ENCODE data around the gene REST. TPM values are rescaled to one million over a fixed set of nuclear protein-coding genes. Genes with fewer than 3 reads are reported as not detected.
"Not testable (repeated sequence)": the region's sequence is repeated elsewhere in the genome, so short reads cannot be mapped to it uniquely, and the experiment has no call there.

Gene REST
- total RNA-seq, 2 donors from 2014 or later: 26.2 to 27.9 TPM

DNA sequence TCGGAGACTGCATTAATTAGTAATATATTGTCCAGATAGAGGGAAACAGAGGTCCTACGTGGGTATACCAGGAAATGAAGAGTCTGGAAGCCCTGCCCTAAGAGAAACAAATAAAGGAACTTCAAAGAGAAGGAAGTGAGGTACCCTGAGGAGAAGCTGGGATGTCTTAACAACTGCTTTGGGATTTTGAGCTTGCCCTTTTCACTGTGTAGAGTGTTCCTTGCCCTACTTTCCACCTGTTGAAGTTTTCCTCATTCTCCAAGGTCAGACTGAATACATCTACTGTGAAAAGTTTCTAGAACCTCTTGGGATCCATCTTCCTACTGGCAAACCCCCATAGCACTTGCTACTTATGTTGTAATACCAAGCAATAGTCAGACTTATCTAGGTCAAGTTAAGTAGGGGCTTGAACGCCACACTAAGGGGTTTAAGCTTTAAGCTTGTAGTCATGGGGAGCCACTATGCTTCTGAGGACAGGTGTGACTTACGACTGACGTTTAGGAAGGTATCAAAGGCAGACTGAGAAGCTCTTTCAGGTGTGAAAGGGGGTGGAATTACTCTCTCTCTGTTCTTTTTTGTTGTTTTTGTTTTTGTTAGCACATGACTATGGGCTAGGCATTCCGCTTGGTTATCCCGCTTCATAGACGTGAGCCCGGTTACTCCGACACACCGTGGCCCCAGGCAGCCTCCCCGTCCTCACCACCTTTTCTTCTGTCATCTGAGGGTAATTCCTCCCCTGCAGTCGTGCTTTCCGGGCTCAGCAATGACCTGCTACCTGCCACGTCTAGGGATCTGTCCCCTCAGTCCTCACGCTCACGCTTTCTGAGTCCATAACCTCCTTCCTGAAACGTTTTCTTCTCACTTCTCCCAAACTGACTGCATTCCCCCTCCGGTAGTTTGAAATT, 959 bp upstream of the REST start:
- no peak for ATAC-seq
- intact Hi-C loops (cut with DNase I): loop anchor here in 1 of 2 donors (10.0 kb wide), 1 partner anchor 208 kb away; the partner anchor contains the start of gene IGFBP7
- DNase-seq: no peak

DNA sequence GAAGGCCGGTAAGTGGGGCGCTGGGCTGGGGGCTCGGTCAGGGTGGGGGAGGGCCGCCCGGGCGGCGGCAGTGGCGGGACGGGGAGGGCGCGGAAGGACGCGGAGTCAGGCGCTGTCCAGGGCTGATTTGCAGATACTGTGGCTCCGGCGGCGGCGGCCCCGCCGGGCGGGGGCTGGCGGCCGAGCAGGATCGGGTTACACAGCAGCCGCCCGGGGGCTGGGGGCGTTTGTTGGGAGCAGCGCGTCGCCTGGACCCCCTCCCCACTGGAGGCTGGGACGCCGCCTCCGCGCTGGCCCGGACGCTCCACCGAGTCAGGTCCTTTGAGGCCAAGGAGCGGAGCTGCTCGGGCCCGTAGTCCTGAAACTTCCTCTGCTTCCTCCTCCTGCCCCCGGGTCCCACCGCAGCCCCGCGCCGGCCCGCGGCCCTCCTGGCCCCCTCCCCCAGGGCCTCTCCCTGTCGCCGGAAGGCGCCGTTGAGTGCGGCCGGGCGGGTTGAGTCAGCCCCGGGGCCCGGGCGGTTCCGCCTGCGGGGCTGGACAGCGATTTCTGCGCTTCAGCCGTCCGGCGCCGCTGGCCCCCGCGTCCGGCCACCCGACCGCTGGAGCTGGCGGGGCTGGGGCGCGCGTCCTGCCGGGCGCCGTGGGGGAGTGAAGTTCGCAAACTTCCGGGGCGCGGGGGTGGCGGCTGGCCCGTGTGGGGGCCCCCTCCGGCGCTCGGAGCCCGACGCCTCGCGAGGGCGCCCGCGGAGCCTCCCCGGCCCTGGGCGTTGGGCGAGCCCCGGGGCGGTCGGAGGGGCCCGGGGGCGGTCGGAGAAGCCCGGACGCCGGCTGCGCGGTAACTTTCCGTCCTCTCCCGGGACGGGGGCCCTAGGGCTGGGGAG, 746 bp downstream of the REST start:
- ATAC-seq (peak; percentile 81), DNase-seq (peak; percentile 72)
- intact Hi-C loops (cut with DNase I): loop anchor here in 1 of 2 donors (10.0 kb wide), 1 partner anchor 206 kb away; the partner anchor contains the start of gene IGFBP7

DNA sequence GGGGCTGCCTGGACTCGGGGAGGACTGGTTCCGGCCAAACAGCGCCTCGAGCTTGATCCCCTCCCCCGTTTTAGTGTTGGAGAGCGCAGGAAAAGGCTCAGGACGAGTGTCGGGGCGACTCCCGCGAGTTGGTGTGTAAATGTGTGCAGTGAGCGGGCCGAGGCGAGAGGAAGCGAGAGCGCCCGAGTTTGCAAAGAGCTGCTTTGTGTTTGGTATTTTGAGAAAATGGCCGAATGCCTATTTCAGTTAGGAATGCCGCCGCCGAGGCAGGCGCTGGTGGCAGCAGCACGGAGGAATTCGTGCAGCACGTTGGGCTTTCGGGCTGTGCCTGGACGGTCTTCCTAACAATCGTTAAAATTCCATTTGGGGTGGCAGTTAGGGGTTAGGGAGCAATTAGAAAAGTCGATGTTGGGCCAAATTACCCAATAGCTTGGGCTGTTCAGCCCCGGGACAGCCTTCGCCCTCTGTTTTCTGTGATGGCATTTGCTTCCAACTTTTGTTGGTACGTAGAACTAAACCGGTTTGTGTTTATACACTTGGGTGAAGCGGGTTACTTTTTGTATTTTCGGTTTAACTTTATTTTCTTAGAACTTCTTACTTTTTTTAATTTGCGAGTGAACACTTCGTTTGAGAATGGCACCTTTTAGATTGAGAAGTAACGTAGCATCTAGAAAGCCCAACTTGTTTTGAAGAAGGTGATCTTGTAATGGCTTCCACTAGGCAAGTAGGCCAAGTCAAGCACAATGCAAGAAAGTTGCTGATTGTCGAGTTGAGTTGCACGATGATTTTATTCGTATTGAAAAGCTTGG, 1.6 kb downstream of the REST start:
- peak; percentile 17 to 27 for ATAC-seq
- intact Hi-C loops (cut with DNase I): loop anchor here in 1 of 2 donors (10.0 kb wide), 1 partner anchor 206 kb away; the partner anchor contains the start of gene IGFBP7
- peak; percentile 65 for DNase-seq

DNA sequence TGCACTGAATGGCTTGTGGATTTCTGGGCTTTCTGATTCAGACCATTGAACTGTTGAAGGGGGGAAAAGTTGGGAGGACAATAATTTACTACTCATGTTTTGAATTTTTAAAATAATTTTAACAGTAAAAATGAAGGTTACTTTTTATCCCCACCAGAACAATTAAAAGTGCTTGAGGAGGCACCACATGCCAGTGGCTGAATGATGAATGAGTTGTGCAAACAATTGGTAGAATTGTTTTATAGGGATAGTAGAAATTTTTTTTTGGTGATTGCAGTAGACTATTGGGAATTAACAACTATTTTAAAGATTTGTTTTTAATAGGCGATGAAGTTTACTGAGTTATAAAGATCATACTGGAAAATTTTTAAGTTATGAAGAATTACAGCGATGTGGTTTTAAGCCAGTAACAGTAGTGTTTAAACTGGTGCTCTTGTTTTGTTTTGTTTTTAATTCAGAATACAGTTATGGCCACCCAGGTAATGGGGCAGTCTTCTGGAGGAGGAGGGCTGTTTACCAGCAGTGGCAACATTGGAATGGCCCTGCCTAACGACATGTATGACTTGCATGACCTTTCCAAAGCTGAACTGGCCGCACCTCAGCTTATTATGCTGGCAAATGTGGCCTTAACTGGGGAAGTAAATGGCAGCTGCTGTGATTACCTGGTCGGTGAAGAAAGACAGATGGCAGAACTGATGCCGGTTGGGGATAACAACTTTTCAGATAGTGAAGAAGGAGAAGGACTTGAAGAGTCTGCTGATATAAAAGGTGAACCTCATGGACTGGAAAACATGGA, 2.7 kb downstream of the REST start:
- no peak for ATAC-seq
- intact Hi-C loops (cut with DNase I): no loop called here

DNA sequence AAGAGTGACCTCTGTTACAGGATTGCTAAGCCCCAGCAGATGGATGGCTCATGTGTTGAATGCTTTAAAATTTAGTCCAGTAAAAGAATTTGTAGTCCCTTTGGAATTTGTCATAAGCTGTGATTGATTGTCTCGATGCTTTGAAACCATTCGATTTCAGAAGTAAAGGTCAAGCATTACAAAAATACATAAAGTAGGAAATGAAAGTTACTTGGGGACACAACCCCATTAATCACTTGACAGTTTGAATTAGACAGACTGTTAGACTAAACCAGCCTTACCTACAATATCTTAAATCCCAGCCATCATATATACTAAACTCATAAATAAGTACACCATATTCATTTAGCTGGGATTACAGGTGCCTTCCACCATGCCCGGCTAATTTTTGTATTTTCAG, 6.6 kb downstream of the REST start:
- intact Hi-C loops (cut with DNase I): no loop called here
- ATAC-seq: no peak
- no peak for DNase-seq

More for the DNA sequence above, 2.7 kb downstream of the REST start:
- DNase-seq: no peak

DNA sequence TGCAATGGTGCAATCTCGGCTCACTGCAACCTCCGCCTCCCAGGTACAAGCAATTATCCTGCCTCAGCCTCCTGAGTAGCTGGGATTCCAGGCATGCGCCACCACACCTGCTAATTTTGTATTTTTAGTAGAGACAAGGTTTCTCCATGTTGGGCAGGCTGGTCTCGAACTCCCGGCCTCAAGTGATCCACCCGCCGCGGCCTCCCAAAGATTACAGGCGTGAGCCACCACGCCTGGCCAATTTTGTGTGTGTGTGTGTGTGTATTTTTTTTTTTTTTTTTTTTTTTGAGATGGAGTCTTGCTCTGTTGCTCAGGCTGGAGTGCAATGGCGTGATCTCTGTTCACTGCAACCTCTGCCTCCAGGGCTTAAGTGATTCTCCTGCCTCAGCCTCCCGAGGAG, 7.3 kb downstream of the REST start:
- DNase-seq; ATAC-seq; intact Hi-C loops (cut with DNase I): not testable (repeated sequence)

DNA sequence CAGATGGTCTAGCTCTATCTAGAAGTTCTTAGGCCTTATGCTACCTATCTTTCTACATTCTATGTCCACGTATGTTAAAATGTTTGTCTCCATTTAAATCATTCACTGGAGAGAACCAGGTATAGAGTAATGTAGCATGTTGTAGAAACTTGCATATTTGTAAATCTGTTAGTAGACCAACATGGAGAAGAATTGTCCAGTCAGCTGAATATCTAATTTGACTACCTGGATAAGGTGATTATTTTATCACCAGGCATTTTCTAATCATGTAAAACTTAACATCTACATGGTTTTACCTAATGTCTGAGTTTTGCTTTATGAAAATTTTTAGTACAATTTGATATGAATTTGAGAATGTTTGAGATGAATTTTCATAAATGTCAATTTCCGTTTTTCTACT, 19.5 kb downstream of the REST start:
- DNase-seq (no peak), ATAC-seq (no peak)
- intact Hi-C loops (cut with DNase I): no loop called here

DNA sequence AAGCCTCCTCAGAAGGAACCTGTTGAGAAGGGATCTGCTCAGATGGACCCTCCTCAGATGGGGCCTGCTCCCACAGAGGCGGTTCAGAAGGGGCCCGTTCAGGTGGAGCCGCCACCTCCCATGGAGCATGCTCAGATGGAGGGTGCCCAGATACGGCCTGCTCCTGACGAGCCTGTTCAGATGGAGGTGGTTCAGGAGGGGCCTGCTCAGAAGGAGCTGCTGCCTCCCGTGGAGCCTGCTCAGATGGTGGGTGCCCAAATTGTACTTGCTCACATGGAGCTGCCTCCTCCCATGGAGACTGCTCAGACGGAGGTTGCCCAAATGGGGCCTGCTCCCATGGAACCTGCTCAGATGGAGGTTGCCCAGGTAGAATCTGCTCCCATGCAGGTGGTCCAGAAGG, 22.9 kb downstream of the REST start:
- intact Hi-C loops (cut with DNase I): no loop called here

DNA sequence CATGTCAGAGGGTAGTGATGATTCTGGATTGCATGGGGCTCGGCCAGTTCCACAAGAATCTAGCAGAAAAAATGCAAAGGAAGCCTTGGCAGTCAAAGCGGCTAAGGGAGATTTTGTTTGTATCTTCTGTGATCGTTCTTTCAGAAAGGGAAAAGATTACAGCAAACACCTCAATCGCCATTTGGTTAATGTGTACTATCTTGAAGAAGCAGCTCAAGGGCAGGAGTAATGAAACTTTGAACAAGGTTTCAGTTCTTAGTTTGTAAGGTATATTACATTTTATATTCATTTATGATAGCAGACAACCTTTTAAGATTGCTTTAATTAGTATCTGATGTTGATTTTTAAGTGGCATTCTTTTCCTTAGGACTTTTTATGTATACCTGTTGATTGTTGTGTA, 24.2 kb downstream of the REST start:
- DNase-seq (no peak), ATAC-seq (no peak)
- intact Hi-C loops (cut with DNase I): no loop called here

More for the DNA sequence above, 22.9 kb downstream of the REST start:
- DNase-seq (no peak), ATAC-seq (no peak)

DNA sequence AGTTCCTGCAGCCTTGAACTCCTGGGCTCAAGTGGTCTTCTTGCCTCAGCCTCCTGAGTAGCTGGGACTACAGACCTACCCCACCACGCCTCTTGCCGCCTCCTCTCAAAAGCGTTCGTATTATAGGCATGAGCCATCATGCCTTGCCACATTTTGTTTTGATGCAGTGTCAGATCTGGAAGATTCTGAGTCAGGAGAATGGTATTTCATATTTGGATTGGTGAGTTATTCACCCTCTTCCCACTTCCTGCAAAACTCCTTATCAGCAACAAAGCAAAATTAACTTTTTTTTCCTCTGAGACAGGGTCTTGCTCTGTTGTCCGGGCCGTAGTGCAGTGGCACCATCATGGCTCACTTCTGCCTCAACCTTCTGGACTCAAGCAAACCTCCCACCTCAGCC, 29.6 kb downstream of the REST start:
- peak in 1 of 2 donors; percentile 23 for ATAC-seq
- intact Hi-C loops (cut with DNase I): no loop called here
- DNase-seq: no peak

DNA sequence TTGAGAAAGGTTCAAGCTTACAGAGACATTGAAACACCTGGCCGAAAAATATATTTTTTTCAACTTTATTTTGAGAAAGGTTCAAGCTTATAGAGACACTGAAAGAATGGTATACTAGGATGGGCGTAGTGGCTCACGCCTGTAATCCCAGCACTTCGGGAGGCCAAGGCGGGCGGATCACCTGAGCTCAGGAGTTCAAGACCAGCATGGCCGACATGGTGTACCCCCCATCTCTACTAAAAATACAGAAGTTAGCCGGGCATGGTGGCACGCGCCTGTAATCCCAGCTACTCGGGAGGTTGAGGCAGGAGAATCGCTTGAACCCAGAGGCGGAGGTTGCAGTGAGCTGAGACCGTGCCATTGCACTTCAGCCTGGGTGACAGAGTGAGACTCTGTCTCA, 32.1 kb downstream of the REST start:
- intact Hi-C loops (cut with DNase I); DNase-seq; ATAC-seq: not testable (repeated sequence)

DNA sequence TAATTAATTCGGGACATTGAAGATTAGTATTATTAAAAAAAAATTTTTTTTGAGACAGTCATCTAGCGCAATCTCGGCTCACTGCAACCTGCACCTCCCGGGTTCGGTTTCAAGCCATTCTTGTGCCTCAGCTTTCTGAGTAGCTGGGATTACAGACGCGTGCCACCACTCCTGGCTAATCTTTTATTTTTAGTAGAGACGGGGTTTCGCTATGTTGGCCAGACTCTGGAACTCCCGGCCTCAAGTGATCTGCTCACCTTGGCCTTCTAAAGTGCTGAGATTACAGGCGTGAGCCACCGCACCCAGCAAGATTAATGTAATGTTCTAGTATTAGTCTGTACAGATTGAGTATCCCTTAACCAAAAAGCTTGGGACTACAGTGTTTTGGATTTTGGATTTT, 32.7 kb downstream of the REST start:
- peak in 1 of 2 donors; percentile 29 for ATAC-seq
- DNase-seq: no peak
- intact Hi-C loops (cut with DNase I): no loop called here

DNA sequence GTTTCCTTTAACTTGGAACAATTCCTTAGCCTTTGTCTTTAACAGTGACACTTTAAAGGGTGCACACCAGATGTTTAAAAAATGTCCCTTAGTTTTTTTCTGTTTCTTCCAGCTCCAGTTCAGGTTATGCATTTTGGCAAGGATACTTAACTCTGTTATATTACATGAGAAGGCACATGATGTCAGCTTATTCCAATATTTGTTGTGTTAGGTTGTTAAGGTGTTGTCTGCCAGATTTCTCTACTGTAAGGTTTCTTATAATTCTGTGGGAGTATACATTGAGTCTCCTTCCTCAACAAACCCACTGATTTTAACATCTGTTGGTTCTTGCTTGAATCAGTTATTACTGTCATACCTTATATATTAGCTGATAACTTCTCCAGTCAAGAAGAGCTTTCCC, 33.3 kb downstream of the REST start:
- intact Hi-C loops (cut with DNase I): no loop called here
- ATAC-seq: no peak
- DNase-seq: no peak

DNA sequence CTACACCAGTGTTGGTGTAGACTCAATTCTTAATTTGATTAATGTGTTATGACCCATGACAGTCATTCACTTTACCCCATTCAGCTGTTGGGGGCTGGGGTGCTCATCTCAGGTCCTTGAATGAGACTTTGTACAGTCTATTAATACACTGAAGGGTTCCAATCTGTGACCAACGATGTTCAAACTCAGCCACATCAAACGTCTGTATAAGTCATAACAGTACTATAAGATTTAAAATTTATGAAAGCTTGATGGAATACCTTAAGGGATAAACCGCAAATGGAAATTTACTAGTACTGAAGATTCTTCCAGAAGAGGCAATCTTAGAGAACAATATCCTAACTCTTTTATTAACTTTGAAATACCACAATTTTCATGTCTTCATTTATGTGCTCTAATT, 33.7 kb downstream of the REST start:
- intact Hi-C loops (cut with DNase I): no loop called here
- ATAC-seq (no peak), DNase-seq (no peak)

DNA sequence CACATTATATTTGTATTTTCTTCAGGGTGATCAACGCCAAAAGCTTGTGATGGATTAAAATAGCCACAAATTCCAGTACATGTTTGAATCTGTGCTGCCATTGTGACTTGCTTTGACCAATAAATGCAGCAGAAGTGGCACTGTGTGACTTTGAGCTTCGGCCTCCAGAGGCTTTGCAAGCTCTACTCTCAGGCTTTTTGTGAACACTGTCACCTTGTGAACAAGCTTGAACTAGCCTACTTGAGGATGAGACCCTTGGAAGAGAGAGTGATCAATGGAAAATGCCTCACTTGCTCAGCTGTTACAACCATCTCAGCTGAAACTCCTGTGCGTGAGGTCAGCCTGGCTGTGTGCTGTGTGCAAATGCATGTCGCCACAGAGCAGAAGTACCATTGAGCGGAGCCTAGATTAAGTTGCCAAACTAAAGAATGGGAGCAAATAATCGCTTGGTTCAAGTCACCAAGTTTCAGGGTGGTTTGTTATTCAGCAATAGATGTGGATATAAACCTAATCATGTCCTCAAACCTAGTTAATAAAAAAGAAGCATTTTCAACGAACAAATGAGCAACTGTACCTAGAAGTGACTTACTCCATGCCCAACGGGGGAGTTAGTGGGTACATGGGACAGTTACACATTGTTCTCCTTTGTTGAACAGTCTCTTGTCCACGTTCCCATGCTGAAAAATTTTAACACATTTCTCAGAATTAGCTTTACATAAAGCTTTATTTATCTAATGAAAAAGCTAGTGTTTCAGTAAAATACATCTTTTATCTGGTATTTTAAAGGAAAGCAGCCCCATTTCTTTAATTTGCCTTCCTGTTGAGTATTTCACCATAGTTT, 46.2 kb downstream of the REST start:
- DNase-seq: no peak
- intact Hi-C loops (cut with DNase I): no loop called here
- no peak for ATAC-seq

DNA sequence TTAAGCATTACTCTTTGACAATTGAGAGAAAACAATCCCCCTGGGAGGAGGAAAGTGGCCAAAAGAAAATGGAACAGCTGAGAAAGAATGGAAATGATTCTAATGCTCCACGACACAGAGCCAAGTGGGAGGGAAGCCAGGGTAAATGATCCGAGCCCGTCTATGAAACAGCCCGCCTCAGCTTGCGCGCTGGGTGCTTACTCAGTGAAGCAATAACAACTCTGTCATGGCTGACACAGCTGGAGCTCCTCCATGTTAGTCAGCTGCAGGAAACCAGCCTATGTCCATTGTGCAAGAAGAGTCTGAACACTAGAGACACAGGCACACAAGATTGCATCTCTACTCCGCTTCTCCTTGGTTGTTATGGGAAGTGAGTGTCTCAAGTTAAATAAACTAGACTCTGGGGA, 50.4 kb downstream of the REST start:
- intact Hi-C loops (cut with DNase I): no loop called here
- ATAC-seq (peak; percentile 98), DNase-seq (peak; percentile 94)

DNA sequence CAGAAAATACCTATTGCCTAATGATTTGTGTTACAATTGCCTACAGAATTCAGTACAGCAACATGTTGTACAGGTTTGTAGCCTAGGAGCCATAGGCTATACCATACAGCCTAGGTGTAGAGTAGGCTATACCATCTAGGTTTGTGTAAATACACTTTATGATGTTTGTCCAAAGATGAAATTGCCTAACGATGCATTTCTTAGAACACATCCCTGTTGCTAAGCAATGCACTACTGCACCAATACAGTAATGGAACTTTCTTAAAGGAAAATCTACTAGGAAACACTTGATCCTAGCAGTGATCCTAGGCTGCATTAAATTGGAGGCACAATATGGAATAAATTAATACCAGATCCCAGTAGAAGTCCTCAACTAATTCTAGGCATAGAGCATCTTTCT, 51.4 kb downstream of the REST start:
- ATAC-seq (no peak), DNase-seq (no peak)
- intact Hi-C loops (cut with DNase I): no loop called here
